ENCODE results near the gene MYZAP. TPM values are rescaled to one million over a fixed set of nuclear protein-coding genes. Genes with fewer than 3 reads are reported as not detected.

Gene MYZAP
- total and polyA plus RNA-seq, 10 donors = 4.1 to 26.2 (median 13.8) TPM

DNA sequence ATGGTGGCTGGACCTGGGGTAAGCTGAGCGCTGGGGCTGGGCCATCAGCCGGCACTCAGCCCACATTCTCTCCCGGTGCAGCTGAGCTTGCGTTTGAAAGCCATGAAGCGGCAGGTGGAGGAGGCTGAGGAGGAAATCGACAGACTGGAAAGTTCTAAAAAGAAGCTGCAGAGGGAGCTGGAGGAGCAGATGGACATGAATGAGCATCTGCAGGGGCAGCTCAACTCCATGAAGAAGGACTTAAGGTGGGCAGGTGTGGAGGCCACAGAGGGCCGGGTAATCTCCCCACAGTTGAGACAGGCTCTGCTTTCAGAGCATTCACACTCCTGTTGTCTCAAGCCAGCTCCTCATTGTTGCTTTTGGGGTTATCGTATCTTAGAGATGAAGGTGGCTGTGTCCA lies 45.7 kb upstream of the MYZAP start:
- no peak for DNase-seq
- Histone ChIP-seq H3K4me1 (peaks cover 0 to under 1% (median 0%) of the 10 kb centered on the region in 6 donors), H3K4me3 (no peak overlapping the region), H3K36me3 (no peaks in the 10 kb centered on the region), H3K27me3 (replicated peaks in 1 of 7) (peaks cover 0 to 36% (median 0%) of the 10 kb centered on the region in 7 donors), H3K9me3 (no peaks in the 10 kb centered on the region), H3K27ac (no peak overlapping the region)
- intact Hi-C loops (cut with DNase I; ENCODE audit: low total_unique reads) = no loop called here
- TF ChIP-seq POLR2A (IDR thresholded peaks at IDR 0.05) (no peak), POLR2AphosphoS5 (IDR thresholded peaks at IDR 0.05) (no peak)
- TF ChIP-seq, protein P1, sequence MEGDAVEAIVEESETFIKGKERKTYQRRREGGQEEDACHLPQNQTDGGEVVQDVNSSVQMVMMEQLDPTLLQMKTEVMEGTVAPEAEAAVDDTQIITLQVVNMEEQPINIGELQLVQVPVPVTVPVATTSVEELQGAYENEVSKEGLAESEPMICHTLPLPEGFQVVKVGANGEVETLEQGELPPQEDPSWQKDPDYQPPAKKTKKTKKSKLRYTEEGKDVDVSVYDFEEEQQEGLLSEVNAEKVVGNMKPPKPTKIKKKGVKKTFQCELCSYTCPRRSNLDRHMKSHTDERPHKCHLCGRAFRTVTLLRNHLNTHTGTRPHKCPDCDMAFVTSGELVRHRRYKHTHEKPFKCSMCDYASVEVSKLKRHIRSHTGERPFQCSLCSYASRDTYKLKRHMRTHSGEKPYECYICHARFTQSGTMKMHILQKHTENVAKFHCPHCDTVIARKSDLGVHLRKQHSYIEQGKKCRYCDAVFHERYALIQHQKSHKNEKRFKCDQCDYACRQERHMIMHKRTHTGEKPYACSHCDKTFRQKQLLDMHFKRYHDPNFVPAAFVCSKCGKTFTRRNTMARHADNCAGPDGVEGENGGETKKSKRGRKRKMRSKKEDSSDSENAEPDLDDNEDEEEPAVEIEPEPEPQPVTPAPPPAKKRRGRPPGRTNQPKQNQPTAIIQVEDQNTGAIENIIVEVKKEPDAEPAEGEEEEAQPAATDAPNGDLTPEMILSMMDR (IDR thresholded peaks at IDR 0.05 in 8 of 11, conservative IDR thresholded peaks at IDR 0.05 in 3 of 11) = no peak
- 87 to 91% (median 89%) methylated on average over 7 to 8 of the region's 8 CpGs for WGBS, 5 donors

DNA sequence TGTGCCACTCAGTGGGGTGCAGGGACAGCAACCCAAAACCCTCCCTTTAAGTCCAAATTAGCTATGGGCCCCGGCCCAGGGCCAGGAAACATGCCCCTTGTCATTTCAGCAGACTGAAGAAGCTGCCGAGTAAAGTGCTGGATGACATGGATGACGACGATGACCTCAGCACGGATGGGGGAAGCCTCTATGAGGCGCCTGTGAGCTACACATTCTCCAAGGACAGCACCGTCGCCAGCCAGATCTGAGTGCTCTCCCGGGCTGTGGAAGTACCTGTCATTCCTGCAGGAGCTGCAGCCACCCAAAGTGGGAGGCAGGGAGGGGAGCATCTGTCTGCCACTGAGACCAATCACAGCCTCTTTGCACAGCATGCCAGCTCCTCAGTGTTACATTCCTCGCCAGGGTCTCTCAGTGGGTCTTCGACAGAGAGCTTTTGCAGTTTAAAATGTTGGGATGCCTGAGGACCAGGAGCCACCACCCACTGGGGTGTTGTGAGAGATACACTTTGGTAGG lies 44.4 kb upstream of the MYZAP start:
- DNase-seq = no peak
- H3K27me3 ChIP-seq (replicated peaks in 1 of 7) = peaks cover 0 to 30% (median 0%) of the 10 kb centered on the region in 7 donors
- intact Hi-C loops (cut with DNase I; ENCODE audit: low total_unique reads) = no loop called here
- no peak overlapping the region for H3K27ac ChIP-seq
- WGBS, 5 donors = 83 to 92% (median 87%) methylated on average over 10 to 11 of the region's 11 CpGs
- H3K9me3 ChIP-seq = no peaks in the 10 kb centered on the region
- H3K4me1 ChIP-seq = peaks cover 0 to 14% (median 2%) of the 10 kb centered on the region in 6 donors
- no peak for TF ChIP-seq POLR2A (IDR thresholded peaks at IDR 0.05)
- TF ChIP-seq, protein P1 (IDR thresholded peaks at IDR 0.05 in 8 of 11, conservative IDR thresholded peaks at IDR 0.05 in 3 of 11) = no peak
- H3K36me3 ChIP-seq = no peaks in the 10 kb centered on the region
- H3K4me3 ChIP-seq = no peak overlapping the region

DNA sequence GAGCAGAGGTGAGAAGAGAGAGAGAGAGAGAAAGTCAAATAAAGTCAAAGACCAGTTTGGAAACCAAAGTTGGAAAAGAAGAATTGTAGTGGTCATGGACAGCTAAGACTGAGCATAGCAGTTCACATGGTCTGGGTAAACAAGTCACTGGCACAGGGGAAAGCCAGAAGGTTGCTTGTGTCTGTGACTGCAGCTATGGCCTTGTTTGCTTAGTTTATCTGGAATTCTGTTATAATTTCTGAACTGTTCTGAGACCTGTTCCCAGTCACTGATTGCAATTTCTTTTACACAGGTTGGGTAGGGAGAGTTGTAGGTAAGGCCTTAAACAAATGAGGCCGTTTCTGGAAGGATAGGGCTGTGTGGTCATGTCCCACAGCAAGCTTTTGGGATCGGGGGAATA lies 43.4 kb upstream of the MYZAP start:
- Histone ChIP-seq H3K9me3 (no peaks in the 10 kb centered on the region), H3K27me3 (replicated peaks in 1 of 7) (peaks cover 0 to 22% (median 0%) of the 10 kb centered on the region in 7 donors), H3K4me1 (peaks cover 0 to 14% (median 2%) of the 10 kb centered on the region in 6 donors), H3K4me3 (no peak overlapping the region), H3K36me3 (no peaks in the 10 kb centered on the region), H3K27ac (no peak overlapping the region)
- intact Hi-C loops (cut with DNase I; ENCODE audit: low total_unique reads) = no loop called here
- DNase-seq = no peak
- WGBS, 5 donors = 68 to 88% (median 76%) methylated on average over 2 of the region's 2 CpGs
- TF ChIP-seq POLR2A (IDR thresholded peaks at IDR 0.05) = no peak
- TF ChIP-seq, protein P1 (IDR thresholded peaks at IDR 0.05 in 8 of 11, conservative IDR thresholded peaks at IDR 0.05 in 3 of 11) = no peak
- TF ChIP-seq POLR2AphosphoS5 (IDR thresholded peaks at IDR 0.05) = no peak

DNA sequence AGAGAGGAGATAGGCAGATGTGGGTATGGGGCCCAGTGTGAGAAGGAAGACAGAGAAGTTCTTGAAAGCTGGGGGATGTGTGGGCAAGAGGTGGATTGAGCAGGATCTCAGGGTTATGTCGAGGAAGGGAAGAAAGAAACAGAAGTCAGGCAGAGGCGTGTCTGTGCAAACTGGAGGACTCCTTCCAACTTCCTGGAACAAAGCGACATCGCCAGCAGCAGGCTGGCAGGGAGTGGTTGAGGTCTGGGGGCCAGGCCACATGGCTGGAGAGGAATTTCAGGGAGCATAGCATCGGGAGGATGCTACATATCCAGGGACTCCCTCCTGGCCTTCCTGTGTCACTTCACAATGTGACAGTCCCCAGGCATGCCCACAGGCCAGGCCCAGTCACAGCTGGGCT lies 42.9 kb upstream of the MYZAP start:
- Histone ChIP-seq H3K36me3 (no peaks in the 10 kb centered on the region), H3K4me3 (no peak overlapping the region), H3K4me1 (peaks cover 0 to 14% (median 2%) of the 10 kb centered on the region in 6 donors), H3K27ac (no peak overlapping the region), H3K9me3 (no peaks in the 10 kb centered on the region), H3K27me3 (replicated peaks in 1 of 7) (peaks cover 0 to 22% (median 0%) of the 10 kb centered on the region in 7 donors)
- TF ChIP-seq POLR2AphosphoS5 (IDR thresholded peaks at IDR 0.05) (no peak), POLR2A (IDR thresholded peaks at IDR 0.05) (no peak)
- TF ChIP-seq, protein P1 (IDR thresholded peaks at IDR 0.05 in 8 of 11, conservative IDR thresholded peaks at IDR 0.05 in 3 of 11) = no peak
- intact Hi-C loops (cut with DNase I; ENCODE audit: low total_unique reads) = no loop called here
- no peak for DNase-seq
- WGBS, 5 donors = 74 to 89% (median 83%) methylated on average over 5 of the region's 5 CpGs

All from spleen (tissue), 11 donors.